OCI-LY7 (cell line): ENCODE measurements around the gene KHDRBS2. TPM values are rescaled to one million over a fixed set of nuclear protein-coding genes. Genes with fewer than 3 reads are reported as not detected.

Experiments used
- BruUV-seq: library from RNA; stranded (reverse); fragments of 400-500 nt; replicated peaks from 2 replicates; lab custom pipeline; 2021; lab: Mats Ljungman, UMichigan
- CTCF ChIA-PET: fragments of 300-600 bp; sonication (Branson Sonifier 250); formaldehyde crosslinking; loops from one replicate; lab custom pipeline; 2022; ENCODE audit warnings: antibody characterized with exemption; ENCODE audit not compliant: unreplicated experiment; lab: Charles Lee
- POLR2A ChIA-PET: fragments of 300-600 bp; sonication (Branson Sonifier 250); formaldehyde crosslinking; loops from one replicate; lab custom pipeline; 2022; ENCODE audit warnings: antibody characterized with exemption; lab: Charles Lee
- DNase-seq: peaks from one replicate; pipeline ENCODE4 v3.0.0-alpha.2; 2015; ENCODE audit warnings: low spot score
- H2AFZ ChIP-seq: fragments of 200-600 bp; sonication (generic), shearing (Covaris generic); 2 replicates; pipeline ENCODE4 v1.6.1; 2014; ENCODE audit warnings: mild to moderate bottlenecking, antibody characterized with exemption, low read length, moderate library complexity
- H3K27ac ChIP-seq: fragments of 200-600 bp; sonication (generic); 2 replicates; pipeline ENCODE4 v1.5.1; 2014; ENCODE audit warnings: mixed run types, low read depth, mild to moderate bottlenecking, moderate library complexity, low read length, inconsistent platforms; ENCODE audit not compliant: poor library complexity, severe bottlenecking
- H3K36me3 ChIP-seq: fragments of 200-600 bp; sonication (generic); 2 replicates; pipeline ENCODE4 v1.6.1; 2014; ENCODE audit warnings: mild to moderate bottlenecking, antibody characterized with exemption, low read length, moderate library complexity, mixed read lengths; ENCODE audit not compliant: insufficient read depth
- H3K4me1 ChIP-seq: fragments of 200-600 bp; sonication (generic); 2 replicates; pipeline ENCODE4 v1.5.1; 2014; ENCODE audit warnings: mild to moderate bottlenecking, low read length; ENCODE audit not compliant: insufficient read depth, poor library complexity, severe bottlenecking
- H3K4me2 ChIP-seq: fragments of 200-600 bp; sonication (generic); 2 replicates; pipeline ENCODE4 v1.6.1; 2014; ENCODE audit warnings: mild to moderate bottlenecking, low read length
- H3K4me3 ChIP-seq: fragments of 200-600 bp; sonication (generic); 2 replicates; pipeline ENCODE4 v1.5.1; 2014; ENCODE audit warnings: mild to moderate bottlenecking, low read depth, low read length; ENCODE audit not compliant: poor library complexity, severe bottlenecking
- H3K79me2 ChIP-seq: fragments of 200-600 bp; sonication (generic); 2 replicates; pipeline ENCODE4 v1.6.1; 2016; ENCODE audit warnings: low read depth, mild to moderate bottlenecking, low read length, moderate library complexity, mixed read lengths; ENCODE audit not compliant: insufficient read depth
- H3K9me2 ChIP-seq: fragments of 200-600 bp; sonication (generic); 2 replicates; pipeline ENCODE4 v1.6.1; 2016; ENCODE audit warnings: mild to moderate bottlenecking, low read length, mixed read lengths; ENCODE audit not compliant: insufficient read depth
- H3K9me3 ChIP-seq: fragments of 200-600 bp; sonication (generic); 2 replicates; pipeline ENCODE4 v1.6.1; 2014; ENCODE audit warnings: mild to moderate bottlenecking, mixed run types, low read length, mixed read lengths
- H4K20me1 ChIP-seq: fragments of 200-600 bp; sonication (generic); 2 replicates; pipeline ENCODE4 v1.6.1; 2014; ENCODE audit warnings: mild to moderate bottlenecking, antibody characterized with exemption, low read length, moderate library complexity, mixed read lengths; ENCODE audit not compliant: insufficient read depth
- CTCF ChIP-seq: fragments of 200-600 bp; sonication (generic); conservative IDR thresholded peaks from 2 replicates; pipeline ENCODE4 v1.5.1; 2014; ENCODE audit warnings: mild to moderate bottlenecking, antibody characterized with exemption, low read length, moderate library complexity, mixed read lengths
- EZH2phosphoT487 ChIP-seq: fragments of 200-600 bp; sonication (generic); IDR thresholded peaks from 2 replicates; pipeline ENCODE4 v1.6.1; 2018; ENCODE audit warnings: low read depth, borderline replicate concordance, mild to moderate bottlenecking, mixed run types, antibody characterized with exemption, low read length, moderate library complexity, mixed read lengths
- intact Hi-C: fragments of 100-400 bp; cut with micrococcal nuclease; formaldehyde crosslinking; loops from one replicate; pipeline ENCODE4 v1.10.0; 2022; ENCODE audit not compliant: unreplicated experiment
- total RNA-seq, 2 experiments: library from RNA; depleted of rRNA in 1 of 2; stranded (reverse); fragments of >200 nt in 1 of 2; shearing (Covaris generic) in 1 of 2; gene quantifications; 2 replicates each; pipeline ENCODE4 v1.2.3, GENCODE V29; 2014 to 2022

The KHDRBS2 gene
- total RNA-seq, 2 experiments from 2014 or later, result 1.7 to 7.6 TPM

GRCh38 chr6:62090442-62091229 is 195.4 kb downstream of the KHDRBS2 start:
- intact Hi-C loops, result no loop called here

GRCh38 chr6:62089781-62090180 is 196.2 kb downstream of the KHDRBS2 start:
- Histone ChIP-seq H3K27ac (no peak overlapping the region), H2AFZ (no peak overlapping the region), H3K4me3 (no peak overlapping the region), H3K9me3 (no peaks in the 10 kb centered on the region), H4K20me1 (no peaks in the 10 kb centered on the region), H3K79me2 (no peaks in the 10 kb centered on the region), H3K4me1 (no peaks in the 10 kb centered on the region), H3K36me3 (no peaks in the 10 kb centered on the region), H3K4me2 (no peak overlapping the region), H3K9me2 (no peaks in the 10 kb centered on the region)
- BruUV-seq, result no TSS peak
- intact Hi-C loops, result no loop called here
- no peak for DNase-seq
- ChIA-PET CTCF (no interaction called here), POLR2A (no interaction called here)
- TF ChIP-seq EZH2phosphoT487 (no peak), CTCF (no peak)

More at GRCh38 chr6:62090442-62091229, 195.4 kb downstream of the KHDRBS2 start:
- no peaks in the 10 kb centered on the region for H3K9me3 ChIP-seq
- H3K4me3 ChIP-seq, result no peak overlapping the region
- H2AFZ ChIP-seq, result no peak overlapping the region
- no peak overlapping the region for H3K27ac ChIP-seq
- CTCF ChIA-PET, result no interaction called here
- H4K20me1 ChIP-seq, result no peaks in the 10 kb centered on the region
- POLR2A ChIA-PET, result interaction anchor here (1.2 kb wide), 1 partner anchor 8 kb away, joined by 3 read pairs; no protein-coding TSS in a partner anchor
- no peaks in the 10 kb centered on the region for H3K9me2 ChIP-seq
- TF ChIP-seq CTCF (no peak), EZH2phosphoT487 (no peak)
- no peaks in the 10 kb centered on the region for H3K4me1 ChIP-seq
- DNase-seq, result no peak
- no peaks in the 10 kb centered on the region for H3K36me3 ChIP-seq
- peak overlapping the region; percentile 29; the same call in 1 of the 2 replicates for H3K4me2 ChIP-seq
- H3K79me2 ChIP-seq, result no peaks in the 10 kb centered on the region
- no TSS peak for BruUV-seq

GRCh38 chr6:62086047-62086446 is 200.0 kb downstream of the KHDRBS2 start:
- CTCF ChIA-PET, result no interaction called here
- Histone ChIP-seq H3K9me3 (no peaks in the 10 kb centered on the region), H3K36me3 (no peaks in the 10 kb centered on the region), H3K27ac (no peak overlapping the region), H3K9me2 (no peaks in the 10 kb centered on the region), H3K4me1 (no peaks in the 10 kb centered on the region), H2AFZ (no peak overlapping the region), H3K4me2 (no peak overlapping the region), H4K20me1 (no peaks in the 10 kb centered on the region), H3K79me2 (no peaks in the 10 kb centered on the region), H3K4me3 (no peak overlapping the region)
- BruUV-seq, result no TSS peak
- no peak for TF ChIP-seq CTCF
- no peak for TF ChIP-seq EZH2phosphoT487
- no peak for DNase-seq
- intact Hi-C loops, result no loop called here
- POLR2A ChIA-PET, result no interaction called here
